ENCODE results near the gene DDX56. TPM values are rescaled to one million over a fixed set of nuclear protein-coding genes. Genes with fewer than 3 reads are reported as not detected.

Gene DDX56
- total RNA-seq, 1 donor from 2014 or later: 75.6 TPM

DNA sequence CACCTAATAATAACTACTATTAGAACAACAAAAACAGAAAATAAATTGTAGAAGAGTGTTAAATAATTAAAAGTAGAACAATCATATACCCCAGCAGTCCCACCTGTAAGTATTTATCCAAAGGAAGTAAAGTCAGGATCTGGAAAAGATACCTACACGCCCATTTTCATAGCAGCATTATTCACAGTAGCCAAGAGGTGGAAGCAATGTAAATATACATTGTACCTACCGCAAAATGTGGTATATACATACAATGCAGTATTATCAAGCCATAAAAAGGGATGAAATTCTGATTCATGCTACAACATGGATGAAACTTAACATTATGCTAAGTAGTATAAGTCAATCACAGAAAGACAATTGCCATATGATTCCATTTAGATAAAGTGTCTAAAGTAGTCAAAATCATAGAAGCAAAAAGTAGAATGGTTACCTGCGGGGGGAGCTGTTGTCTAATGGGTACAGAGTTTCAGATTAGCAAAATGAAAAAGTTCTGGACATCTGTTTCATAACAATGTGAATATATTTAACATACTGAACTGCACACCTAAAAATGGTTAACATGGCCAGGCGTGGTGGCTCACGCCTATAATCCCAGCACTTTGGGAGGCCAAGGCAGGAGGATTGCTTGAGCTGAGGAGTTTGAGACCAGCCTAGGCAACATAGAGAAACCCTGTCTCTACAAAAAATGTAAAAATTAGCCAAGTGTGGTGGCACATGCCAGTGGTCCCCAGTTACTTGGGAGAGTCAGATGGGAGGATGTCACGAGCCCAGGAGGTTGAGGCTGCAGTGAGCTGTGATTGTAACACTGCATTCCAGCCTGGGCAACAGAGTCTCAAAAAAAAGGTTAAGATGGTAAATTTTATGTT, 14.4 kb upstream of the DDX56 start:
- H3K4me1 ChIP-seq (ENCODE audit: insufficient read depth, low read length): no peaks in the 10 kb centered on the region
- no peak overlapping the region for H3K9ac ChIP-seq (ENCODE audit: low read length)
- Mint-ChIP-seq H3K4me3 (ENCODE audit: unreplicated experiment) (no peak overlapping the region), H3K27me3 (ENCODE audit: low read depth, unreplicated experiment) (no peaks in the 10 kb centered on the region), H3K4me1 (ENCODE audit: low read depth, unreplicated experiment) (no peaks in the 10 kb centered on the region), H3K27ac (ENCODE audit: unreplicated experiment) (peak overlapping the region; percentile 4), H3K9me3 (ENCODE audit: unreplicated experiment) (no peaks in the 10 kb centered on the region), H3K36me3 (ENCODE audit: low read depth, unreplicated experiment) (no peaks in the 10 kb centered on the region)
- DNase-seq (ENCODE audit: low read depth): peak; percentile 28
- TF ChIP-seq, protein P1, sequence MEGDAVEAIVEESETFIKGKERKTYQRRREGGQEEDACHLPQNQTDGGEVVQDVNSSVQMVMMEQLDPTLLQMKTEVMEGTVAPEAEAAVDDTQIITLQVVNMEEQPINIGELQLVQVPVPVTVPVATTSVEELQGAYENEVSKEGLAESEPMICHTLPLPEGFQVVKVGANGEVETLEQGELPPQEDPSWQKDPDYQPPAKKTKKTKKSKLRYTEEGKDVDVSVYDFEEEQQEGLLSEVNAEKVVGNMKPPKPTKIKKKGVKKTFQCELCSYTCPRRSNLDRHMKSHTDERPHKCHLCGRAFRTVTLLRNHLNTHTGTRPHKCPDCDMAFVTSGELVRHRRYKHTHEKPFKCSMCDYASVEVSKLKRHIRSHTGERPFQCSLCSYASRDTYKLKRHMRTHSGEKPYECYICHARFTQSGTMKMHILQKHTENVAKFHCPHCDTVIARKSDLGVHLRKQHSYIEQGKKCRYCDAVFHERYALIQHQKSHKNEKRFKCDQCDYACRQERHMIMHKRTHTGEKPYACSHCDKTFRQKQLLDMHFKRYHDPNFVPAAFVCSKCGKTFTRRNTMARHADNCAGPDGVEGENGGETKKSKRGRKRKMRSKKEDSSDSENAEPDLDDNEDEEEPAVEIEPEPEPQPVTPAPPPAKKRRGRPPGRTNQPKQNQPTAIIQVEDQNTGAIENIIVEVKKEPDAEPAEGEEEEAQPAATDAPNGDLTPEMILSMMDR (IDR thresholded peaks at IDR 0.05; ENCODE audit: insufficient read depth, low read depth, low read length): peak; percentile 66
- TF ChIP-seq EZH2 (IDR thresholded peaks at IDR 0.05; ENCODE audit: insufficient read depth, low read length): no peak
- peak; percentile 59 for FAIRE-seq
- no peaks in the 10 kb centered on the region for H4K20me1 ChIP-seq (ENCODE audit: insufficient read depth, low read length)
- no peaks in the 10 kb centered on the region for H3K36me3 ChIP-seq (ENCODE audit: insufficient read depth, low read length)
- H3K27ac ChIP-seq (ENCODE audit: low read depth, low read length): no peak overlapping the region
- H3K9me3 ChIP-seq (ENCODE audit: insufficient read depth, low read depth, low read length): no peaks in the 10 kb centered on the region
- no peak overlapping the region for H2AFZ ChIP-seq (ENCODE audit: low read depth, low read length)
- H3K4me2 ChIP-seq (ENCODE audit: low read length): no peak overlapping the region
- no peaks in the 10 kb centered on the region for H3K79me2 ChIP-seq (ENCODE audit: insufficient read depth, low read length)
- H3K4me3 ChIP-seq (ENCODE audit: insufficient read depth, low read depth, low read length): no peak overlapping the region
- H3K27me3 ChIP-seq (ENCODE audit: insufficient read depth, low read length): no peaks in the 10 kb centered on the region

- Histone ChIP-seq H3K4me2 (ENCODE audit: low read length) (peak overlapping the region; percentile 91), H3K4me3 (ENCODE audit: insufficient read depth, low read depth, low read length) (peak overlapping the region; percentile 77), H3K79me2 (ENCODE audit: insufficient read depth, low read length) (peaks cover 29% of the 10 kb centered on the region), H3K36me3 (ENCODE audit: insufficient read depth, low read length) (peaks cover 13% of the 10 kb centered on the region), H3K27ac (ENCODE audit: low read depth, low read length) (peak overlapping the region; percentile 93), H2AFZ (ENCODE audit: low read depth, low read length) (peak overlapping the region; percentile 90), H3K9ac (ENCODE audit: low read length) (peak overlapping the region; percentile 90), H3K9me3 (ENCODE audit: insufficient read depth, low read depth, low read length) (no peaks in the 10 kb centered on the region), H3K4me1 (ENCODE audit: insufficient read depth, low read length) (peaks cover 5% of the 10 kb centered on the region), H3K27me3 (ENCODE audit: insufficient read depth, low read length) (no peaks in the 10 kb centered on the region), H4K20me1 (ENCODE audit: insufficient read depth, low read length) (peaks cover 11% of the 10 kb centered on the region)
- DNase-seq (ENCODE audit: low read depth) (no peak), FAIRE-seq (no peak)
- TF ChIP-seq, protein P1 (IDR thresholded peaks at IDR 0.05; ENCODE audit: insufficient read depth, low read depth, low read length): no peak
- TF ChIP-seq EZH2 (IDR thresholded peaks at IDR 0.05; ENCODE audit: insufficient read depth, low read length): no peak
- Mint-ChIP-seq H3K4me3 (ENCODE audit: unreplicated experiment) (peak overlapping the region; percentile 87), H3K36me3 (ENCODE audit: low read depth, unreplicated experiment) (peaks cover 8% of the 10 kb centered on the region), H3K27ac (ENCODE audit: unreplicated experiment) (peak overlapping the region; percentile 90), H3K9me3 (ENCODE audit: unreplicated experiment) (no peaks in the 10 kb centered on the region), H3K4me1 (ENCODE audit: low read depth, unreplicated experiment) (peaks cover 8% of the 10 kb centered on the region), H3K27me3 (ENCODE audit: low read depth, unreplicated experiment) (no peaks in the 10 kb centered on the region)
These were observed 9.6 kb upstream of the DDX56 start for GRCh38 chr7:44583146-44583865.
